GM12873 (cell line): Measurements from ENCODE around the gene C2CD2.

ENCODE experiments used
- CTCF ChIP-seq: IDR thresholded peaks from 2 replicates; pipeline ENCODE4 v1.5.1; 2012; ENCODE audit warnings: low read depth, mild to moderate bottlenecking, moderate library complexity, low read length, control low read depth; ENCODE audit not compliant: insufficient read depth; ENCODE audit errors: missing control alignments

Gene C2CD2

GRCh38 chr21:41856572-41856971 is 97.2 kb downstream of the C2CD2 start:
- no peak for TF ChIP-seq CTCF

DNA sequence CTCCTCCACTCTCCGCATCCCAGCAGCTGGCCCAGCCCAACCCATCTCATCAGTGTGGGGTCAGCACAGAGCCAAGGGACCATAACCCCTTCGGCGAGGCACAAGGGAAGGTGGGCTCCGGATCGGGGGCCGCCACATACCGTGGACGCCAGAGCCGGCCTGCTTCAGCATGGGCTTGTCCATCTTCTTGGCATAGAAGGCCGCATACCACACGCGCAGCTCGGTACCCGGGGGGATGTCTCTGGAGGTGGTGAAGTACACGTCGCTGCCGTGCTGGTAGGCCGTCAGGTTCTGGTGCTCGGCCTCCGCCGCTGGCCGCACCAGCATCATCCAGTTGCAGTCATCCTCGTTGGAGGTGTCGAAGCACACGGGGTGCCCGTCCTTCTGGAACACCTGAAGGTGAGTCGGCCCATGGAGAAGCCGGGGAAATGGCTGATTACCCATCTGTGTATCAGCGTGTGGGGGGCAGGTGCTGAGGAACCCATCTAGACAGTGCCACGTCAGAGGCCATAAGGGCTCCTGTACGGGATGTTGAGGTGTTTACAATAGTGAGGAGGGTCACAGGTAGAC is 99.3 kb downstream of the C2CD2 start:
- TF ChIP-seq CTCF: no peak

DNA sequence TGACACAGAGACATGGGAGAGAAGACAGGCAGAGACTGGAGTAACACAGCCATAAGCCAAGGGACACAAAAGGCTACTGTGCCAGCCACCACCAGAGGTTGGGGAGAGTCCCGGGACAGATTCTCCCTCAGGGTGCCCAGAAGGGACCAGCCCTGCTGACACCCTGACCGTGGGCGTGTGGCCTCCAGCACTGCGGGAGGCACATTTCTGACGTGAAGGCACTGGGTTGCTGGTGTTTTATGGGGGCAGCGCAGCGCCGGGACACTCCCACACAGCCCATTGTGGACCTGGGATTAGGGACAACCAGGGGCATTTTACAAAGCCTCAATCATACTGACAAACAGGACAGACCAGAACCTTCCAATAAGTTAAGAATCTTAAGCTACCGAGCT is 100.9 kb downstream of the C2CD2 start:
- no peak for TF ChIP-seq CTCF

- TF ChIP-seq CTCF: no peak
These were observed 101.5 kb downstream of the C2CD2 start for GRCh38 chr21:41852151-41852928.

DNA sequence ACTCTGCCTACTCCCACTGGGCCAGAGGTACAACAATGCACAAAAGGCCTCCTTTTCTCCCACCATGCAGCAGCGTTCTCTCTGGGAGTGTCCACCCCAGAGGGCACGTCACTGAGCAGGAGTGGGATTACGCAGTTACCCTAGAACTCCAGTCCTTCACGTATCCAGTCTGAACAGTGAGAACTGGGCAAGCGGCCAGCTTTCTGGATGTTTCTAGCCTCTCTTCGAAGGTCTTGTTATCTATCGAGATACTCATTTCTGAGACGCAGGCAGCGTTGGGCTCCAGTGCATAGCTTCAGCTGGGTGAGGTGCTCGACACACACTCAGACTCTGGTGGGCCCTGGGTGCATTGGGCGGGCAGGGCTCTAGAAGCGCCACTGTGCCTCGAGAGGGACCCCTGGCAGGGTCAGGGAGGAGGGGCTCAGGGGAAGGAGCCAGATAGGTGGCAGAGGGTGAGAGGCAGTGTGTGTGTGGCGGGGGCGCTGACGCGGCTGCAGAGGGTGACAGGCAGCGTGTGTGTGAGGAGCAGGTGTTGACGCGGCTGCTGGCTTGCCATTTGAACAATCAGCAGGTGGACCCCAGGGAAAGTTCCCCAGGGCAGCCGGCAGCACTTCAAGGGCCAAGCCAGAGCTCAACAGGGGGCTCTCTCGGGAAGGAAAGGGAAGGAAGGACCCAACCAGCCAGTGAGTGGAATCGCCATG is 102.6 kb downstream of the C2CD2 start:
- no peak for TF ChIP-seq CTCF

DNA sequence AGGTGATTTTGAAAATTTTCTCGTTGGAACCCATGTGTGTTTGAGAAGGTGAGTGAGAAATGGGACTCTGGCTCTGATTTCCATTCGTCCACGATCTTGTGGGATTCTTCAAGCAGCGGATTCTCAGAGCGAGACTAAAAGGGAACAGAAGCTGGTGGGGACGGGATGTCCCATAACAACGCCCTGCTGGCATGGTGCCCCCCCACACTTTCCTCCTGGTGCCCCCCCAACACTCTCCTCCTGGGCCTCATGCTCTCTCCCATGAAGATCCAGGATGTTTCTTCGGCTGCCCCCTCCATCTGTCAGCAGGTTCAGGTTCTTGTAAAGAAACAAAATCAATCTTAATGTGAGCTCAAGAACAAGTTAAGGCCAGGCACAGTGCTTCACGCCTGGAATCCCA is 103.7 kb downstream of the C2CD2 start:
- TF ChIP-seq CTCF: no peak

GRCh38 chr21:41848958-41849580 is 104.7 kb downstream of the C2CD2 start:
- TF ChIP-seq CTCF: no peak
